Memory B cell (primary cell): ENCODE results near the gene ZNF639.
"Not testable (repeated sequence)": the region's sequence is repeated elsewhere in the genome, so short reads cannot be mapped to it uniquely, and the experiment has no call there.

Experiments
- ATAC-seq: fragments of 150-1000 bp; cut with Tn5 transposase; 2 replicates; pipeline ENCODE4 v1.10.0; 2021; ENCODE audit warnings: low read depth, mild to moderate bottlenecking, moderate library complexity
- DNase-seq, 2 donors: peaks; one replicate each; pipeline ENCODE4 v3.0.0; 2022; ENCODE audit warnings: low spot score in 2 of 2
- H3K27ac Mint-ChIP-seq: one replicate; pipeline ENCODE4 v1.8.0; 2022; ENCODE audit warnings: mild to moderate bottlenecking, moderate library complexity, mixed read lengths
- H3K27me3 Mint-ChIP-seq: one replicate; pipeline ENCODE4 v1.8.0; 2022; ENCODE audit warnings: mixed read lengths
- H3K36me3 Mint-ChIP-seq: one replicate; pipeline ENCODE4 v1.8.0; 2022; ENCODE audit warnings: mild to moderate bottlenecking, mixed read lengths
- H3K4me1 Mint-ChIP-seq: one replicate; pipeline ENCODE4 v1.8.0; 2022; ENCODE audit warnings: mixed read lengths
- H3K4me3 Mint-ChIP-seq: one replicate; pipeline ENCODE4 v1.8.0; 2022; ENCODE audit warnings: mild to moderate bottlenecking, moderate library complexity, mixed read lengths
- H3K9me3 Mint-ChIP-seq: one replicate; pipeline ENCODE4 v1.8.0; 2022; ENCODE audit warnings: mixed read lengths

ZNF639 gene, protein sequence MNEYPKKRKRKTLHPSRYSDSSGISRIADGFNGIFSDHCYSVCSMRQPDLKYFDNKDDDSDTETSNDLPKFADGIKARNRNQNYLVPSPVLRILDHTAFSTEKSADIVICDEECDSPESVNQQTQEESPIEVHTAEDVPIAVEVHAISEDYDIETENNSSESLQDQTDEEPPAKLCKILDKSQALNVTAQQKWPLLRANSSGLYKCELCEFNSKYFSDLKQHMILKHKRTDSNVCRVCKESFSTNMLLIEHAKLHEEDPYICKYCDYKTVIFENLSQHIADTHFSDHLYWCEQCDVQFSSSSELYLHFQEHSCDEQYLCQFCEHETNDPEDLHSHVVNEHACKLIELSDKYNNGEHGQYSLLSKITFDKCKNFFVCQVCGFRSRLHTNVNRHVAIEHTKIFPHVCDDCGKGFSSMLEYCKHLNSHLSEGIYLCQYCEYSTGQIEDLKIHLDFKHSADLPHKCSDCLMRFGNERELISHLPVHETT

GRCh38 chr3:179322286-179323196 is at the start of gene ZNF639:
Gene ZNF639, plus strand, starts transcription at chr3:179323031. Its CDS starts 5,263 bp downstream, at chr3:179328294.
- Mint-ChIP-seq H3K4me3 (peak within 1 kb of the TSS; percentile 92), H3K4me1 (peaks cover 23% of the 10 kb centered on the region), H3K9me3 (no peaks in the 10 kb centered on the region), H3K27ac (peak within 1 kb of the TSS; percentile 95), H3K27me3 (no peaks in the 10 kb centered on the region), H3K36me3 (no peaks in the 10 kb centered on the region)
- peak; percentile 85 for ATAC-seq
- DNase-seq = peak; percentile 89 to 91

GRCh38 chr3:179274434-179274833 is 48.4 kb upstream of the ZNF639 start:
- not testable (repeated sequence) for H3K9me3 Mint-ChIP-seq, H3K4me1 Mint-ChIP-seq, ATAC-seq, H3K4me3 Mint-ChIP-seq, H3K27ac Mint-ChIP-seq, DNase-seq, H3K27me3 Mint-ChIP-seq, H3K36me3 Mint-ChIP-seq

DNA sequence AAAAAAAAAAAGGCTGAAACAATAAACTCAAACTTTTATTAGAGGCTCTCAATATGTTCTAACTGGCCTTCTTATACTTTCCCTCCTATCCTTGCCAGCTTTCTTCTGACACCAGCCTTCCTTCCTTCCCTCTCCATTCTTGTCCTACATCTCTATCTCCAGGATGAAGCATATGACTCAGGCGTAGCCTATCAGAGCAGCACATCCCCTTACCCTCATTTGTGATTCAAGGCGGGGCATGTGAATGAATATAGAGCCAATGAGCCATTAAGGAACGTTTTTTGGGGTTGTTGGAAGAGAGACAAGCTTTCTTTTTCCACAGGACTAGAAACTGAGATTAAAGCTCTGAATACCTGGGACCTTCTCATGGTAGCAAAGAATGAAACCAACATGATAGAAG is 46.8 kb upstream of the ZNF639 start:
- DNase-seq = no peak
- Mint-ChIP-seq H3K4me3 (no peak overlapping the region), H3K27me3 (peaks cover 8% of the 10 kb centered on the region), H3K36me3 (no peaks in the 10 kb centered on the region), H3K9me3 (no peaks in the 10 kb centered on the region), H3K27ac (no peak overlapping the region), H3K4me1 (peaks cover 3% of the 10 kb centered on the region)
- ATAC-seq = no peak

DNA sequence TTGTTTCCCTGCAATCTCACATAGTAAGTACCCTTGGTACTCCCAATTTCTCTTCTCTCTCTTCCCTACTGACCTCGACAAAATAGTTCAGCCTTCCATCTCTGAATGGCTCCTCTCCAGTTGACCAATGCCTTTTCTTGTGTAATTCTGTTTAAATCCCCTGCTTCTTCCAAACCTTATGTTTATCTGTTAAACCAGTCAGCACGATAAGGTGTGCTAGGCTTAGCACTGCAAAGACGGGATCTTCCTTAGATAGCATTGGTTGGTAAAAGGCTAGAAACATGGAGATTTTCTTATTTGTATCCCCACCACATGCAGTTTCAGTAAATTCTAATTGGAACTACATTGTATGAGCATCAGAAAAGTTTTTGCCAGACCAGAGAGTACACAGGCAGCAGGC is 46.1 kb upstream of the ZNF639 start:
- H3K36me3 Mint-ChIP-seq = no peaks in the 10 kb centered on the region
- H3K4me1 Mint-ChIP-seq = peaks cover 3% of the 10 kb centered on the region
- peaks cover 8% of the 10 kb centered on the region for H3K27me3 Mint-ChIP-seq
- no peak for DNase-seq
- no peak overlapping the region for H3K27ac Mint-ChIP-seq
- H3K4me3 Mint-ChIP-seq = no peak overlapping the region
- no peak for ATAC-seq
- H3K9me3 Mint-ChIP-seq = no peaks in the 10 kb centered on the region

DNA sequence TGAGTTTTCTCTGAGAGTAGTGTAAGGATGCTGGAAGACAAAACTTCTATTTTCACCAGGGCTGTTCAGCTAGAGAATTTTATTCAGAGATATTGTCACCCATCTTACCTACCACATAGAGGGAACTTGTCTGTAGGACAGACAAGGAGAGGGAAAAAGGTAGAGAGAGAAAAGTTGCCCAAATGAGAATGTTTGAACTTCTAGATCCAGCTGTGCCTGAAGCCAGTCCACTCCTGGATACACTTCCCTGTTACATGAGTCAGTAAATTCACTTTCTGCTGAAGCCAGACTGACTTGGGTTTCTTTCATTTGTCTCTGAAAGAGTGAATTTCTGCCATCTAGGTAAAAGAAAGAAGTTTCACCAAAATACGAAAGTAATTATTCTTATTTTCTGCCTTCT is 44.7 kb upstream of the ZNF639 start:
- no peak overlapping the region for H3K27ac Mint-ChIP-seq
- no peaks in the 10 kb centered on the region for H3K36me3 Mint-ChIP-seq
- H3K9me3 Mint-ChIP-seq = no peaks in the 10 kb centered on the region
- ATAC-seq (no peak), DNase-seq (no peak)
- no peak overlapping the region for H3K4me3 Mint-ChIP-seq
- H3K27me3 Mint-ChIP-seq = peaks cover 13% of the 10 kb centered on the region
- H3K4me1 Mint-ChIP-seq = no peaks in the 10 kb centered on the region

DNA sequence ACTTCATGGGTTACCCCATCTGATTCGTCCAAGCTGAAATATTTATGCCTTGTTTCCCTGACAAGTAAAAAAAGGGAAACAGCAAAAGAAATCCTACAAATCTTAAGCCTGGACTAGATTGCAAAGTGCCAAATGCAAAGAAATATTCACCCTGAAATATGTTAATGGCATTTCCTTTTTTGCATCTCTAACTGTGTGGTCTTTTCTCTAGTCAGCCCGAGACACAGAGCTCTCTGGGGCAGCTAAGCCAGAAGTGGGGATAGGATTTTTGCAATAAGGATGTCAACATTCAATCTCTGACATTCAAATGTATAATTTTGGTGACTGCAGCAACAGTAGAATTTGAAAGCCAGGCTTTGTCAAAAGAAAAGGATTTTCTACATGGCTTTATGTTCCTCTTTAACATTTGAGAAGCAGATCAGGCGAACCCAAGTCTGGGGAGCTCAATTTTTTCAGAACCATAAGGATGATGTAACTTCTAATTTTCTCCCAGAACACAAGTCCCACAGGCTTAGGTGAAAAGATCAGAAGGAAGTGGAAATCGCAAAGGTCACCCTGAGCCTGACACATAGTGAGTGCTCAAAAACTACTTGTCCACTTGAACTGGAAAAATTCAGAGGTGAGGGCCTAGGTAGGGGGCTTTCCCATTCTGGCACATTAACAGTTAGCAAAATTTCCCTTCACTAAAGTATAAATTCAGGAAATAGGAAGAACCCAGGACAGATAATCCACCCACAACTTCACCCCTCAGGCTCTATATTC is 43.7 kb upstream of the ZNF639 start:
- Mint-ChIP-seq H3K4me1 (no peaks in the 10 kb centered on the region), H3K4me3 (no peak overlapping the region), H3K27me3 (peaks cover 13% of the 10 kb centered on the region), H3K36me3 (no peaks in the 10 kb centered on the region), H3K27ac (no peak overlapping the region), H3K9me3 (no peaks in the 10 kb centered on the region)
- ATAC-seq (no peak), DNase-seq (no peak)

DNA sequence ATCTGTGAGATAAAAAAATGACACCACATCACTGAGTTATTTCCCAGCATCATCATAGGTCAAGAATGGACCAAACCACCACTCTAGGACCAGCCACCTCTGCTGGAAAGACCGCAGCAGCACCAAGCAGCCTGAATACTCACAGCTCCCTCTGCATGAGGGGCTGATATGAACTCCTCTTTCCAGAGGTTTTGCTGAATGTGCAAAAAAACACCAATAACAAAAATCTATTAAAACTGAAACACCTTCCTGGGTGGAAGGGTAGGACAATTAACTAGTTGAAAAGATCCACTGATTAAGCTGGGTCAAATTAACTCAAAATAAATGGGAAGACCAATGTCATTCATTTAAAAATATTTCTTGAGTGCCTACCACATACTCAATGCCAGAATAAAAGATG is 43.0 kb upstream of the ZNF639 start:
- ATAC-seq (no peak), DNase-seq (no peak)
- Mint-ChIP-seq H3K27me3 (peaks cover 13% of the 10 kb centered on the region), H3K27ac (no peak overlapping the region), H3K4me1 (no peaks in the 10 kb centered on the region), H3K4me3 (no peak overlapping the region), H3K36me3 (no peaks in the 10 kb centered on the region), H3K9me3 (no peaks in the 10 kb centered on the region)

DNA sequence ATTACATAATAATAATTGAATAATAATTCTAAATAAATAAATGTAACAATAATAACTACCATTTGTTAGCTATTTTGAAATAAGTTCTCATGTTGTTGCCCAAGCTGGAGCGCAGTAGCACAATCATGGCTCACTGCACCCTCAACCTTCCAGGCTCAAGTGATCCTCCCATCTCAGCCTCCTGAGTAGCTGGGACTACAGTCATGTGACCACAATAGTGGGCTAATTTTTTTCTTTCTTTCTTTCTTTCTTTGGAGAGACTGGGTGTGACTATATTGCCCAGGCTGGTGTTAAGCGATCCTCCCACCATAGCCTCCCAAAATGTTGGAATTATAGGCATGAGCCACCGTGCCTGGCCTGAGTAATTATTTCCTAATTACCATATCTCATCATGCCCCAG is 41.0 kb upstream of the ZNF639 start:
- Mint-ChIP-seq H3K36me3 (no peaks in the 10 kb centered on the region), H3K27ac (no peak overlapping the region), H3K4me3 (no peak overlapping the region), H3K9me3 (no peaks in the 10 kb centered on the region), H3K4me1 (no peaks in the 10 kb centered on the region), H3K27me3 (peaks cover 12% of the 10 kb centered on the region)
- ATAC-seq (no peak), DNase-seq (no peak)

DNA sequence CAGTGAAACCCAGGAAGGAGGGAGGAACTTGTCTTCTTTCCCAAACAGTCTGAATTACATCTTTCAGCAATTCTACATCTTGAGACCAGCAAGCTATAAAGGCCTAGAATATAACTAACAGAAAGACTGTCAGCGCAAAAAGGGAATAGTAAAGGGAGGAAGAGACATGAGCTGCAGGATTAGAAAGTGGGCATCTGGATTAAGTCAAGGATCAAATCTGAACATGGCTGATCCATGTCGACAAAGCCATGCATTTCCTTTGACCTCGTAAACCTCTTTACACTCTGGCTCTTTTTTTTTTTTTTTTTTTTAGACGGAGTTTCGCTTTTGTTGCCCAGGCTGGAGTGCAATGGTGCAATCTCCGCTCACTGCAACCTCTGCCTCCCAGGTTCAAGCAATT is 36.5 kb upstream of the ZNF639 start:
- no peak overlapping the region for H3K27ac Mint-ChIP-seq
- DNase-seq (no peak), ATAC-seq (no peak)
- no peaks in the 10 kb centered on the region for H3K36me3 Mint-ChIP-seq
- H3K9me3 Mint-ChIP-seq = no peaks in the 10 kb centered on the region
- H3K4me1 Mint-ChIP-seq = no peaks in the 10 kb centered on the region
- no peak overlapping the region for H3K4me3 Mint-ChIP-seq
- peaks cover 9% of the 10 kb centered on the region for H3K27me3 Mint-ChIP-seq

DNA sequence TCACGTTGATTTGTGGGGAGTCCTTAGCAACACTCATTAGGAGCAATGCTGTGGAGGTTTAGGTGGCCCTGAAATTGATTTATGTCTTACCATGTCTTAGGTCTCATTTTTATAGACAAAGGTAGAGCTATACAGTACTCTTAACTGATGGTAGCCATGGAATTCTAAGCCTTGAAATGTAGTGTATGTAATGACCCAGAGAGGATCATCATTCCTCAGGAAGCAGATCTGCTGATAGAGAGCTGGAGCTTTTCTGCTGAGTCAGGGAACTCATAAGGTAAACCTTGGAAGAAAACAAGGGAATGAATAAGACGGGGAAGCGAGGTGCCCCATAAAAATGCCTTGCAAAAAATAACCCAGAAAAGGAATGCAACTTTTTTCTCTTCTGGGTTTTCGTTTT is 34.0 kb upstream of the ZNF639 start:
- Mint-ChIP-seq H3K4me3 (no peak overlapping the region), H3K9me3 (no peaks in the 10 kb centered on the region), H3K27me3 (peaks cover 4% of the 10 kb centered on the region), H3K4me1 (no peaks in the 10 kb centered on the region), H3K27ac (no peak overlapping the region), H3K36me3 (no peaks in the 10 kb centered on the region)
- DNase-seq (no peak), ATAC-seq (no peak)

DNA sequence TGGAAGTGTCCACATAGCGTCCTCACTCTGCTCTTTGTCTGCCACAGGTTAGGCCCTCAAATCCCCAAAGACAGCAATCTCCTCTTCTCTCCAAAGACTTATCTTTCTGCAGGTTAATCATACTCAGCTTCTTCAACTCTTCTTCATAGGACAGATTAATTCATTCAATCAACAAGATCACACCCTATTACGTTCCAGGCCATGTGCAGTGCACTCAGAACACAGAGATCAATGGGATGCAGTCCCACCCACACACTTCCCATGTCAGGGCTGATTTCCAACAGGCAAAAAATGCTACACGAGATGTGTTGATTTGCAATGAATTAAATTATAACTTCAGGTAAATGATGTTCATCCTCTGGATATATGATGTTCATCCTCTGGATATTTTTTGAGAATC is 33.5 kb upstream of the ZNF639 start:
- H3K9me3 Mint-ChIP-seq = no peaks in the 10 kb centered on the region
- H3K4me1 Mint-ChIP-seq = no peaks in the 10 kb centered on the region
- DNase-seq (no peak), ATAC-seq (no peak)
- no peak overlapping the region for H3K4me3 Mint-ChIP-seq
- H3K27me3 Mint-ChIP-seq = peaks cover 4% of the 10 kb centered on the region
- no peak overlapping the region for H3K27ac Mint-ChIP-seq
- no peaks in the 10 kb centered on the region for H3K36me3 Mint-ChIP-seq

DNA sequence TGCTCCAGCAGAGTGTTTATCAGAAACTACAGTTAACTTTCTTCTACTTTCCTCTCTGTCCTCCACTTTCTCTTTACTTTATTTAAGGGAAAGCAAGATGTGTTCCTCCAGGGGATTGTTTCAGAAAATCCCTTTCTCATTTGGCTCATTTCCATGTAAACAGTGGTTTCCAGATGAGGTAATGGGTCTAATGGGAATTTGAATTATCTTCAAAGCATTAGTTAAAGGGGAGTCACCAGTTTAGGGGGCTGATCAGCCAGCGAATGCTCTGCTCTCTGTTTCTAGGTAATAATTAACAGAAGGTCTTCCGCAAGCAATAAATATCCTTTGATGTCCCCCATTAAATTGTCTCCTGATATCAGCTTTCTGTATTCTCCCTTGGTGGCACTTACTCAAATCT is 30.4 kb upstream of the ZNF639 start:
- Mint-ChIP-seq H3K4me1 (no peaks in the 10 kb centered on the region), H3K27me3 (peaks cover 2% of the 10 kb centered on the region), H3K36me3 (peaks cover 1% of the 10 kb centered on the region), H3K27ac (no peak overlapping the region), H3K4me3 (no peak overlapping the region), H3K9me3 (peaks cover 2% of the 10 kb centered on the region)
- ATAC-seq (no peak), DNase-seq (no peak)

DNA sequence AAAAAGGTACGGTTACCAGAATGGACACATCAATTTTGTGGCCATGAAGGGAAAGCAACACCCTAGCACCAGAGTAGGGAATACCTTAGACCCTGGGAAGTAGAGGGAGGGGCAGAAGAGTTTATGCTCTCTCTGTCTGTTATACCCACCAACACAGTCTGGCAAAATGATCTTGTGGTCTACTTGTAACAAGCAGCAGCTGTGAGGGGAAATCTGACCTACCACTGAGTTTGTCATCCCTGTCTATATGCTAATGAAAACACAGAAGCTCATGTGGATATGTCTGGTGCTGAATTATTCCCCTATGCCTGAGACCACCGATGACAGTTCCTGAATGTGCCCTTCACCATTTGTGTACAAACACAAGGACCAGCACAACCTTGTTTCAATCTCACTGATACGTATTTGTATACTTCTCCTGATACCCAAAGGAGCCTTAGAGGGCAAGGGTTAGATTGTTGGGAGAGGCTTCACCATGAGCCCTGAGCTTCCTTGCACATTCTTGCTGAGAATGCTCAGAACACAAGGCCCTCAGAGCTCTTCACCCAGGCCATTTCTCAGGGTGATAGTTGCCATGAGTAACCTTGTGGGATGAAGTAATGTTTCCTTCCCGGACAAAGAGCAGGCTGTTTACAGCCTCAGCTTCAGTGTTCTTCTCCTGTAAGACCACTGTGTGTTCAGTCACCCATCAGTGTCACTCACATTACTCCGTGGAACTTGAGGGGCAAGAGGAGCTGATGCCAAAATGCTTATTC is 24.7 kb upstream of the ZNF639 start:
- H3K27me3 Mint-ChIP-seq = no peaks in the 10 kb centered on the region
- no peak for DNase-seq
- peaks cover 4% of the 10 kb centered on the region for H3K9me3 Mint-ChIP-seq
- H3K4me1 Mint-ChIP-seq = no peaks in the 10 kb centered on the region
- H3K36me3 Mint-ChIP-seq = peaks cover 1% of the 10 kb centered on the region
- no peak for ATAC-seq
- H3K27ac Mint-ChIP-seq = no peak overlapping the region
- no peak overlapping the region for H3K4me3 Mint-ChIP-seq
